Measurements from ENCODE around the gene S100G.
"Not testable (repeated sequence)": the region's sequence is repeated elsewhere in the genome, so short reads cannot be mapped to it uniquely, and the experiment has no call there.

S100G gene

GRCh38 chrX:16649858-16650257 is at the start of gene S100G:
TSS of gene S100G (plus strand) at chrX:16650158. CDS start at chrX:16651007, 849 bp downstream.
- no peak for DNase-seq

- no peak for DNase-seq
Observed at GRCh38 chrX:16601885-16602284, 48.1 kb upstream of the S100G start.

GRCh38 chrX:16603235-16603634 is 46.7 kb upstream of the S100G start:
- DNase-seq = not testable (repeated sequence)

- no peak for DNase-seq
Observed at GRCh38 chrX:16603822-16604221, 46.1 kb upstream of the S100G start.

GRCh38 chrX:16604337-16604736 is 45.6 kb upstream of the S100G start:
- no peak for DNase-seq

GRCh38 chrX:16606142-16606720 is 43.7 kb upstream of the S100G start:
- no peak for DNase-seq

- no peak for DNase-seq
Observed at GRCh38 chrX:16610121-16610621, 39.8 kb upstream of the S100G start.

GRCh38 chrX:16610654-16611053 is 39.3 kb upstream of the S100G start:
- DNase-seq = not testable (repeated sequence)

- DNase-seq = no peak
Observed at GRCh38 chrX:16612257-16612897, 37.6 kb upstream of the S100G start.

- DNase-seq = no peak
Observed at GRCh38 chrX:16617382-16617781, 32.6 kb upstream of the S100G start.

GRCh38 chrX:16618422-16618821 is 31.5 kb upstream of the S100G start:
- no peak for DNase-seq

- DNase-seq = no peak
Observed at GRCh38 chrX:16619024-16619423, 30.9 kb upstream of the S100G start.

GRCh38 chrX:16628511-16628910 is 21.4 kb upstream of the S100G start:
- DNase-seq = not testable (repeated sequence)

GRCh38 chrX:16628946-16629595 is 20.9 kb upstream of the S100G start:
- no peak for DNase-seq

GRCh38 chrX:16629909-16630308 is 20.0 kb upstream of the S100G start:
- DNase-seq = no peak

GRCh38 chrX:16633754-16634153 is 16.2 kb upstream of the S100G start:
- no peak for DNase-seq

- DNase-seq = no peak
Observed at GRCh38 chrX:16635040-16635439, 14.9 kb upstream of the S100G start.

GRCh38 chrX:16635596-16635995 is 14.4 kb upstream of the S100G start:
- DNase-seq = no peak

- DNase-seq = no peak
Observed at GRCh38 chrX:16638533-16638932, 11.4 kb upstream of the S100G start.

- no peak for DNase-seq
Observed at GRCh38 chrX:16639966-16640365, 10.0 kb upstream of the S100G start.

GRCh38 chrX:16640823-16641222 is 9.1 kb upstream of the S100G start:
- DNase-seq = no peak

GRCh38 chrX:16643176-16643575 is 6.8 kb upstream of the S100G start:
- no peak for DNase-seq

- DNase-seq = no peak
Observed at GRCh38 chrX:16646366-16647138, 3.4 kb upstream of the S100G start.
